ENCODE results near the gene AK4. TPM values are rescaled to one million over a fixed set of nuclear protein-coding genes. Genes with fewer than 3 reads are reported as not detected.

AK4 gene
- total RNA-seq, 1 experiment from 2014 or later = 8.9 TPM

GRCh38 chr1:65277605-65278347, 129.8 kb downstream of the AK4 start:
- no peak for DNase-seq (ENCODE audit: low spot score)

GRCh38 chr1:65278376-65279069, 130.5 kb downstream of the AK4 start:
- no peak for DNase-seq (ENCODE audit: low spot score)

GRCh38 chr1:65279070-65279779, 131.2 kb downstream of the AK4 start:
- no peak for DNase-seq (ENCODE audit: low spot score)

Other genes starting within 250 kb of the AK4 start
- 61.4 and 70.5 TPM in 2 replicates for gene JAK1, start 181.7 kb upstream of the AK4 start, total RNA-seq (2014; rRNA removed; shearing (Covaris generic))
- 2.2 and 3.5 TPM in 2 replicates for gene DNAJC6, start 161.3 kb downstream of the AK4 start, total RNA-seq (2014; rRNA removed; shearing (Covaris generic))